ENCODE results near the gene NEU4.
"Not testable (repeated sequence)": the region's sequence is repeated elsewhere in the genome, so short reads cannot be mapped to it uniquely, and the experiment has no call there.

Gene NEU4

GRCh38 chr2:241808721-241809382 lies at the start of gene NEU4:
Gene NEU4 (plus strand): TSS chr2:241809193. CDS start chr2:241814485, 5,292 bp downstream.
- DNase-seq = no peak

DNA sequence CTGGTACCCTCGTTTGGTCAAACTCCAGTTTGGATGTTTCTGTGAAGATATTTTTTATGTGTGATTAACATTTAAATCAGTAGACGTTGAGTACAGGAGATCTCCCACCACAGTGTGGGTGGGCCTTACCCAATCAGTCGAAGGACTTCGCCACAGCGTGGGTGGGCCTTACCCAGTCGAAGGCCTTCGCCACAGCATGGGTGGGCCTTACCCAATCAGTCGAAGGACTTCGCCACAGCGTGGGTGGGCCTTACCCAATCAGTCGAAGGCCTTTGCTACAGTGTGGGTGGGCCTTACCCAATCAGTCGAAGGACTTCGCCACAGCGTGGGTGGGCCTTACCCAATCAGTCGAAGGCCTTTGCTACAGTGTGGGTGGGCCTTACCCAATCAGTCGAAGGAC lies 49.1 kb upstream of the NEU4 start:
- DNase-seq = not testable (repeated sequence)

GRCh38 chr2:241760301-241760771 lies 48.7 kb upstream of the NEU4 start:
- no peak for DNase-seq

DNA sequence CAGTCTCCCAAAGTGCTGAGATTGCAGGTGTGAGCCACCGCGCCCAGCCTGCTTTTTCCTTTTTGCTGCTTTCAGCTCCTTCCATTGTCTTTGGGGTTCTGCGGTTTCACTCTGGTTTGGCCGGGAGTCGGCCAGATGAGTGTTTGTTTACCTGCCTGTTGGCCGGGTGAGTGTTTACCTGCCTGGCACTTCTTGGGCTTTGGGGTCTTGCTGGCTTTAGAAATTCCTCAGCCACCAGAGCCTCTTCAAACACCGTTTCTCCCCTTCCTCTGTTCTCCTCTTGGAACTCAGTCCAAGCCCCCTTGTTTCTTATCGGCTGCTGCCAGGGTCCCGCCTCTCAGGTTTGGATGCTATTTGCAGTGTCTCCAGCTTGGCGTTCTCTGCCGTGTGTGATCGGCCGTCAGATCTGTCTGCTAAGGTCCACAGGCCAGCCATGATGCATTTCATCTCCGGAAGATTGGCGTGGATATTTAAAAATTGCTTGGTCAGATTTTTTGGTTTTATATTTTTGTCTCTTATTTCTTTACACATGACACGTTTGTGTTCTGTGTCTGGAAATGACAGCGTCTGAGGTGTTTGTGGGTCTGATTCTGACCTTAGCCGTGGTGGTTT lies 46.6 kb upstream of the NEU4 start:
- DNase-seq = no peak

DNA sequence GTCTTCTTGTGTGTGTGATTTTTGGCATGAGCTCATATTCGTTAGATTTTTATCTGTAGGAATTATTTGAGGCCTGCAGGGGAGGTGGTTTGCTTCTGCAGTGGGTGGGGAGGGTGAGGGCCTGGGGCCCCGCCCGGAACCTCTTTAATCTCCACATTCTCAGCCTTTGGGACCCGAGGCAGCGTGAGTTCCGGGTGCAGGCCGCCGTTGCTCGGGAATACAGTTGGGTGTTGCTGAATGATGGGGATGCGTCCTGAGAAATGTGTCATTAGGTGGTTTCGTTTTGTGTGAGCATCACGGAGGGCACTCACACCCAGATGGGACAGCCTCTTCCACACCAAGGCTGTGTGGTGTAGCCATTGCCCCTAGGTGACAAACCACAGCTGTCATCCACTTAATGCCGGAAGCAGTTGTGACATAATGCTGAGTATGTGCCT lies 46.0 kb upstream of the NEU4 start:
- DNase-seq = no peak

DNA sequence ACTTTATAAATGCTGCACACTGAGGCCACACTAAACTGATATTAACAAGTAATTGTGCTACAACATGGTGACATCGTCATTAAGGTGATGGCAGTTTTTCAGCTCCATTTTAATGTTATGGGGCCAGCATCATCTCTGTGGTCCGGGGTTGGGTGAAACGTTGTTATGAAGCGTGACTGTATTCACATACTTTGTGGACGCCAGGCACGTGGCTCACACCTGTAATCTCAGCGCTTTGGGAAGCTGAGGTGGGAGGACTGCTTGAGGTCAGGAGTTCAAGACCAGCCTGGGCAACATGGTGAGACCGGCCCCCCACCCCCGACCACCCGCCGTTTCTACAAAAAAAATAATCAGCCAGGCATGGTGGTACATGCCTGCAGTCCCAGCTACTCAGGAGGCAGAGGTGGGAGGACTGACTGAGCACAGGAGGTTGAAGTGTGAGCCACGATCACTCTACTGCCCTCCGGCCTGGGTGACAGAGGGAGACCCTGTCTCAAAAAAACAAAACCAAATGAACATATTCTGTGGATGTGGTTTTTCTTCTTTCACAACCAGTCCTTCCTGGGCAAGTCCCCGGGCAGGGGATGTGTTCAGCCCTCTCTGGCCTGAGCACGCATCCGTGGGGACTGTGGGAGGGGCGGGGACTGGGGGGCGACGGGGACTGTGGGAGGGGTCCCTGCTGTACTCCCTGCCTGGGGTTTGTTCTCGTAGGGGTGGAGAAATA lies 45.3 kb upstream of the NEU4 start:
- DNase-seq = no peak

- no peak for DNase-seq
These were observed 44.4 kb upstream of the NEU4 start for GRCh38 chr2:241764275-241765241.

- no peak for DNase-seq
These were observed 41.3 kb upstream of the NEU4 start for GRCh38 chr2:241767464-241768250.

DNA sequence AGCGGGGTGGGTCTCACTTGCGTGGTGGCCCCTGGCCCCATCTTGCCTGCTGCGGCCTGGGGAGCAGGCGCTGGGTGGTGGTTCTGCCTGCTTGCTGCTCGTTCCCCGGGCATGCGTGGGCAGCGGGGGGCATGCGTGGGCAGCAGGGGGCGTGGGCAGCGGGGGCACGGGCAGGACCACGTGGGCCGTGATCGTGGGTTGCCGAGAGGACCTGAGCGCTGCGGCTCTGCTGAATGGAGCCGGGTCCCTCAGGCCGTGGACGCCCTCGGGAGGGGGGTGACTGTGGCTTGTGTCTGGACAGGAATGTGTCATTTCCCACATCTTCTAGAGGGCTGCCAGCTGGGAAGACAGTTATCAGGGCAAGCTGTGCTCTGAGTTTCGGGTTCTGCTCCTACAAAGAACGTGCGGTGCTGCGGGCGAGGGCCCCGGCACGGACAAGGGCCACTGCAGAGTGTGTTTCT lies 40.7 kb upstream of the NEU4 start:
- no peak for DNase-seq

DNA sequence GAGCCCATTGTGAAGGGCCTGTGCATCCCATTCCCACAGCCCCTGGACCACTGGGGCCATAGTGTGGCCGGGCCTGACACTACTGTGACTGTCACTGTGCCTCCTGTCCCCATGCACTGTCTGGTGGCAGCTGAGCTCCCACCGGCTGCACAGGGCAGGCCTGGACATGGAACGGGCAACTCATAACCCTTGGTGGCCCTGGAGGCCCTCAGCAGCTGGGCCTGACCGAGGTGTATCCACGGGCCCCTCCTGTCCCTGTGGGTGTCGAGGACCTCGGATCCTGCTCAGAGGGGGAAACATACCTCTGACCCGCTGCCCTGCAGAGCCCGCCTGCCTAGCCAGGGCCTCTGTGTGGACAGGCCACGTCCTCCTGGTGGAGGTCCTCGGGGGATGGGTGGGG lies 40.1 kb upstream of the NEU4 start:
- no peak for DNase-seq

GRCh38 chr2:241769819-241770184 lies 39.2 kb upstream of the NEU4 start:
- no peak for DNase-seq

GRCh38 chr2:241770185-241770935 lies 38.6 kb upstream of the NEU4 start:
- DNase-seq = no peak

GRCh38 chr2:241770936-241771285 lies 38.1 kb upstream of the NEU4 start:
- DNase-seq = no peak

DNA sequence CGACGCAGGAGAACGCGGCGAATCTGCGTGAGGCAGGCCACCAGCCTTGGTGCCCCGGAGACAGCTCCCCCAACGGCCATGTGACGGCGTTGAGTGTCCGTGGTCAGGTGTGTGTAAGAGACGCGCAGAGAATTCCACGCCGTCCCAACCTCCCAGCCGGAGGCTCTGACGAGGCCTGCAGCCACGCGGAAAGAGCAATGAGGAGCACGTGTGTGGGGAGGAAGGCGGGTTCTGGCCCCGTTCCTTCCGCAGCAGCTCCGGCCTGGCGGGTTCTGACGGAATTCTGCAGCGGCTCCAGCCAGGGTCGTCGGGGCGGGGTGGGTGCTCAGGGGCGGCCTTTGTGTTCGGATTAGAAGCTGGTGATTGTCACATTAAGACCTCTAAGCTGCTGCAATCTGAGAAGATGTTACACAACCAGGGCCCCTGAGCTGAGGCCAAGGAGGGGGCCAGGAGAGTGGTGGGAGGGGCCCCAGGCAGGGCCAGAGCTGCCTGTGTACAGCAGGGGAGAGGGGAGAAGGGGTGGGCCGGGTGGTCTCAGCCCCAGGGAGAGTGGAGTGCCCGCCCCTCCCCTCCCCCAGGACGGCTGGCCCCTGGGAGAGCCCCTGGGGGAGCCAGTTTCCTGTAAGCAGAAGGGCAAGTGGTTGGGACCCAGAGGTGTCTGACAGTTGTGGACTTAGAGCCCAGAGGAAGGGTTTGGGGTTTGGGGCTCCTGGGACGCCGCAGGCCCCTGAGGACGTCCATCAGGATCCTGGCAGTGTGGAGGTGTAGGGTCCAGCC lies 37.5 kb upstream of the NEU4 start:
- DNase-seq = no peak

DNA sequence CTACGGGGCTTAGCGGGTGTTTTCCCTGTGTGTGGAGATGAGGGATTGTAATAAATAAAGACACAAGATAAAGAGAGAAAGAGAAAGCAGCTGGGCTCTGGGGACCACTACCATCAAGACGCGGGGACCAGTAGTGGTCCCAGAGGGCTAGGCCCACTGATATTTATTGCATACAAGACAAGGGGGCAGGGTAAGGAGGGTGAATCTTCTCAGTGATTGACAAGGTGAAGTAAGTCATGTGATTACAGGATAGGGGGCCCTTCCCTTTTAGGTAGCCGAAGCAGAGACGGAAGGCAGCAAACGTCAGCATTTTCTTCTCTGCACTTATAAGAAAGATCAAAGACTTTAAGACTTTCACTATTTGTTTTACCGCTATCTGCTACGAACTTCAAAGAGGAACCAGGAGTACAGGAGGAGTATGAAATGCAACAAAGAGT lies 36.9 kb upstream of the NEU4 start:
- DNase-seq = peak; percentile 14

DNA sequence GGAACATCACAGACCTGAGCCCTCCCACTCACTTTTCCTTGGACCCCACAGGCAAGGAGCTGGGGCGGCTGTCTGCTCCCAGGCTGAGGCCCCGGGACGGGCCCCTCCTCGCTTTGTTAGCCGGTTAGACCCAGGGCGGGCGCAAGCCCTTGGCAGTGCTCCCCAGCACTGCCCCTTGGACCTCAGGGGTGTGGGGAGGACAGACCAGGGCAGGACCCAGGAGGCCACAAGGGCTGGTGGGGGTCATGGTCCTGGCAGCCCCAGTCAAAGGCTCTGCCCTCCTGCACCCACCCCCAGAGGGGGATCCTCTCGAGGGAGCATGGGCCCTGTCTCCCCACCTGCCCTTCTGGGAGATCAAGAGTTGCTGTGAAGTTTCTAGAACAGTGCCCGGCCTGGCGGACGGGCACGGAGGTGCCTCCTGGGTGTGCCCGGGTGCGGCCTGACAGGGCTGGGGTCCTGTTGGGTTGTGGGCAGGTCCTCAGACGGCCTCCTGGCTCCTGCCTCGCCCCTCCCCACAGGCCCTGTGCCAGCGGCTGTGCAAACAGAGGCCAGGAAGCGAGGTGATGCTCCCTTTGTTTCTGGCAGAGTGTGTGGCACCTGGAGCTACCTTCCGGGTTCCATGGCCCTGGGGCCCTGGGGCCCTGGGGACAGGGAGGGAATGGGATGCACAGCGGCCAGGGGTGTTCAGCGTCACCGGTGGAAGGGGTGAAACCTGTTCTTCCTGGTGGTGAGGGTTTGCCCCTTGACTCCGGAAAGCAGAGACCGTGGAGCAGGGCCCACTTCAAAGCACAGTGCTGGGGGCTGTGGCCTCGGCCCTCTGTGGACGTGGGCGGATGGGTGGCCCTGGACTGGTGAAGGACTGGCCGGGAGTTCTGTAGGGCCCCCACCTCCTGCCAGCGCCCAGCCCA lies 35.2 kb upstream of the NEU4 start:
- DNase-seq = no peak

- DNase-seq = no peak
These were observed 34.4 kb upstream of the NEU4 start for GRCh38 chr2:241774419-241775222.
